B cell (primary cell): ENCODE data around the gene SIK3.

Source experiments
- CTCF ChIP-seq: fragments of 200-600 bp; IDR thresholded peaks from one replicate; pipeline ENCODE4 v1.8.0; 2022; ENCODE audit warnings: antibody characterized with exemption, mild to moderate bottlenecking
- EZH2 ChIP-seq: IDR thresholded peaks from 2 replicates; pipeline ENCODE4 v1.6.1; 2012; ENCODE audit warnings: borderline replicate concordance, low read depth, mild to moderate bottlenecking, moderate library complexity, low read length; ENCODE audit not compliant: insufficient read depth, poor library complexity, severe bottlenecking

GRCh38 chr11:116963813-116964212 is 134.4 kb downstream of the SIK3 start:
- no peak for TF ChIP-seq CTCF
- no peak for TF ChIP-seq EZH2
